ENCODE data around the gene HNRNPH1.

The HNRNPH1 gene

DNA sequence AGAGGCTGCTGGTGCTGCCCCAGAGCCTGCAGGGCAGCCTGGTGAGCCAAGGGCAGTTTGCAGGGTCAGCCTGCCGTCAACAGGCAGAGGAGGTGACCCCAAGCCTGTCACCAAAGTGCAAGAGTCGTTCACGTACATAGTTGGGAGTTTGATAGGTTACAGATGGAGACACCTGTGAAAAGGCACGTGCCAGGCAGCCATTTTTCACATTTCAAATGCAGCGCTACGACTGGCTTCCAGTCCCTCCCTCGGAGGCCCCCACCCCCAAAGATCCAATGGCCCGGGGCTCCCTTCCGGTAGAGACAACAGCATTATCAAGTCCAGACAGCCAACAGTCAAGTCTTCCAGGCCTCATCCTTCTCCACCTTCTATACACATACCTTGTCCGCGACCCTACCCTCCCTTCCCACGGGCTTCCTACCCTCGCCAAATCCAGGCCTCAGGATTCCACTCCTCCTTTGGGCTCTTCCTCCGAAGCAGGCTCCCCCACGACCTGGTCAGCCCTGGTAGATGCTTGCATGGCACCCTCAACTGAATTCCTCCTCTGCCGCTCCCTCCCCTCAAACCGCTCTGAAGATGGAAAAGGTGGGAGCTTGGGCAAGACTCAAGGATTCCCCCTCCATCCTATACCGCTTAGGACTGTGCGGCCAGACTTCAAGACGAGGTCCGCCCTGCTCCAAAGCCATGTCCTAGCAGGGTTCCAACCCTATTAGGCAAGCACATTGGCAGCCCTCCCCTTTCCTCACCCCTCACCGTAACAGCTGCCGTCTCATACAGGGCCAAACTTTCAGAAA, 13.2 kb downstream of the HNRNPH1 start:
- Histone ChIP-seq H3K4me1 (ENCODE audit: control insufficient read depth, insufficient read depth, low read length) (peaks cover 48% of the 10 kb centered on the region), H3K27me3 (replicated peaks; ENCODE audit: control insufficient read depth, insufficient read depth, low read length) (no peaks in the 10 kb centered on the region), H3K4me3 (ENCODE audit: low read length) (no peak overlapping the region), H3K9me3 (ENCODE audit: control insufficient read depth, low read length) (no peaks in the 10 kb centered on the region), H3K36me3 (ENCODE audit: control insufficient read depth, insufficient read depth, low read length, severe bottlenecking) (peaks cover 82% of the 10 kb centered on the region), H3K9ac (ENCODE audit: low read length) (no peak overlapping the region)
- DNase-seq (ENCODE audit: low read depth): no peak

GRCh38 chr5:179609834-179610108, 13.7 kb downstream of the HNRNPH1 start:
- Histone ChIP-seq H3K9me3 (ENCODE audit: control insufficient read depth, low read length) (no peaks in the 10 kb centered on the region), H3K4me3 (ENCODE audit: low read length) (no peak overlapping the region), H3K27me3 (replicated peaks; ENCODE audit: control insufficient read depth, insufficient read depth, low read length) (no peaks in the 10 kb centered on the region), H3K36me3 (ENCODE audit: control insufficient read depth, insufficient read depth, low read length, severe bottlenecking) (peaks cover 77% of the 10 kb centered on the region), H3K4me1 (ENCODE audit: control insufficient read depth, insufficient read depth, low read length) (peaks cover 50% of the 10 kb centered on the region), H3K9ac (ENCODE audit: low read length) (no peak overlapping the region)
- DNase-seq (ENCODE audit: low read depth): no peak

- peaks cover 40% of the 10 kb centered on the region for H3K4me1 ChIP-seq (ENCODE audit: control insufficient read depth, insufficient read depth, low read length)
- no peak overlapping the region for H3K4me3 ChIP-seq (ENCODE audit: low read length)
- no peaks in the 10 kb centered on the region for H3K9me3 ChIP-seq (ENCODE audit: control insufficient read depth, low read length)
- DNase-seq (ENCODE audit: low read depth): no peak
- H3K36me3 ChIP-seq (ENCODE audit: control insufficient read depth, insufficient read depth, low read length, severe bottlenecking): peaks cover 60% of the 10 kb centered on the region
- no peaks in the 10 kb centered on the region for H3K27me3 ChIP-seq (replicated peaks; ENCODE audit: control insufficient read depth, insufficient read depth, low read length)
- no peak overlapping the region for H3K9ac ChIP-seq (ENCODE audit: low read length)
Measured at GRCh38 chr5:179608131-179608581, 15.3 kb downstream of the HNRNPH1 start.

DNA sequence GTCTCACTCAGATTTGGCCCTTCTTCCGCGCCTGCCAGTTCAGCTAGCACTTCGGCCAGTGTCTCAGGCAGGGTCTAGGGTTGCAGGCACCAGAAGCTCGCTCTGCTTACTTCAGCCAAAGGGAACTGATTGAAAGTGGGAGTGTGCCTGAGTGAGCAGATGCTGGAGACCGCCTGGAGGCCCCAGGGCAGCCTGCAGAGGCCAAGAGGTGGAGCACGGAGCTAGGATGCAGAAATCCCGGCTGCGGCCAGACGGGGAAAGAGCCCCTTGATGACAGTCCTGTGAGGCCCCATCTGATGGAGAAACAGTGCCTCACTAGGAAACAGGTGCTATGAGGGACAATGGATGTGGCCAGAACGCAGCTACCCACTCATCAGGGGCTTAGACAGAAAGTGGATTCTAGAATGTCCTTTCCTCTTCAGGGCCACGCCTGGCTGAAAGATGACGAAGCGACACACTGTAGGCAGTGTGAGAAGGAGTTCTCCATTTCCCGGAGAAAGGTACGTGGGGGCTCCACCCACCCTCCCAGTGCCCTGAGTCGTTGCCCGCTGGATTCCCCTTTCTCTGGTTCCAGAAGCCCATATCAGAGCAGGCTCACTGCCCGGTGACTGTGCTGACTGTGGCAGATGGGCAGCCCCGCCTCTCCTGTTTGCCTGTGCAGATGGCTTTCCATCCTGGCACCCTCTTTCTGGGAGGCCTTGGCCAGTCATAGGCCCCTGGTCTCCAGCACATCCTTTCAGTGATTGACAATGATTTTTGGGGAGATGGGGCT, 16.1 kb downstream of the HNRNPH1 start:
- no peaks in the 10 kb centered on the region for H3K27me3 ChIP-seq (replicated peaks; ENCODE audit: control insufficient read depth, insufficient read depth, low read length)
- no peak overlapping the region for H3K9ac ChIP-seq (ENCODE audit: low read length)
- peaks cover 58% of the 10 kb centered on the region for H3K36me3 ChIP-seq (ENCODE audit: control insufficient read depth, insufficient read depth, low read length, severe bottlenecking)
- peaks cover 36% of the 10 kb centered on the region for H3K4me1 ChIP-seq (ENCODE audit: control insufficient read depth, insufficient read depth, low read length)
- H3K4me3 ChIP-seq (ENCODE audit: low read length): no peak overlapping the region
- no peak for DNase-seq (ENCODE audit: low read depth)
- H3K9me3 ChIP-seq (ENCODE audit: control insufficient read depth, low read length): no peaks in the 10 kb centered on the region

GRCh38 chr5:179606910-179607159, 16.6 kb downstream of the HNRNPH1 start:
- Histone ChIP-seq H3K4me3 (ENCODE audit: low read length) (no peak overlapping the region), H3K4me1 (ENCODE audit: control insufficient read depth, insufficient read depth, low read length) (peaks cover 34% of the 10 kb centered on the region), H3K9ac (ENCODE audit: low read length) (no peak overlapping the region), H3K27me3 (replicated peaks; ENCODE audit: control insufficient read depth, insufficient read depth, low read length) (no peaks in the 10 kb centered on the region), H3K36me3 (ENCODE audit: control insufficient read depth, insufficient read depth, low read length, severe bottlenecking) (peaks cover 60% of the 10 kb centered on the region), H3K9me3 (ENCODE audit: control insufficient read depth, low read length) (no peaks in the 10 kb centered on the region)
- no peak for DNase-seq (ENCODE audit: low read depth)

DNA sequence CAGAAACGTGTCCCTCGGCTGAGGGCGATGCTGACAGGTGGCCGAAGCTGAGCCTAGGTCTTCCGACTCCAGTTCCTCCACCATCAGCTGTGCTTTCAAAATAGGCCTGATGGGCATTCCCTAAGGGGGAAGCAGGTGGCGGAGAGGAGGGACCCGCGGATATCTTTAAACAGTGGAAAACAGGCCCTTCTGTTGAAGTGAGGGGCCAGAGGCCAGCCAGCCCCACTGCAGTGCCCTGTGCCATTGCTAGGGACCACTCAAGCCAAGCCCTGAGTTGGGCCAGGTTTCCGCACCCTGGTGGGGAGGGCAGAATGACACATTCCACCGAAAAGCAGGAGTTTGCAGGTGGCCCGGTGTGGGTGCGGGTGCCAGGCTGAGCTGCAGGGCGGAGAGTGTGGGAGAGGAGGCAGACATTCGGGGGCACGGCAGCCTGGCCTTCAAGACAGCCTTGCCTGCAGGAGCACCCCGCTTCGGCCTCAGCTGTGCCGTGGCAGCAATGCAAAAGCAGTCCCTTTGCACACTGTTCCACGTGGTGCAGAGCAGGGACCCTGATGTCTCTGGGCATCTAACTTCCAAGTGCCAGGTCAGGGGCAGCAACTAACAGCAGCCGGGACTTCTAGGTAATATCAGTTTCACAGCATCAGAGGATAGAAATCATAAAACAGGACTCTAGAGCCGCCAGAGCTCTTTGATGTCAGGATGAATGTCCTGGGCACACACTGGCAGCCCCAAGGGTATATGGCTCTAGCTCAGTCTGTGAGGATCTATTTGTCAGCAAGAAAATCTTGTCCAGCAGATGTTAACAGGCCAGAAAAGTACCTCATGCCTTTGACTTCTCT, 17.2 kb downstream of the HNRNPH1 start:
- no peak overlapping the region for H3K4me3 ChIP-seq (ENCODE audit: low read length)
- H3K4me1 ChIP-seq (ENCODE audit: control insufficient read depth, insufficient read depth, low read length): peaks cover 28% of the 10 kb centered on the region
- no peaks in the 10 kb centered on the region for H3K27me3 ChIP-seq (replicated peaks; ENCODE audit: control insufficient read depth, insufficient read depth, low read length)
- H3K9me3 ChIP-seq (ENCODE audit: control insufficient read depth, low read length): no peaks in the 10 kb centered on the region
- peak overlapping the region; percentile 28 for H3K9ac ChIP-seq (ENCODE audit: low read length)
- DNase-seq (ENCODE audit: low read depth): no peak
- H3K36me3 ChIP-seq (ENCODE audit: control insufficient read depth, insufficient read depth, low read length, severe bottlenecking): peaks cover 56% of the 10 kb centered on the region

DNA sequence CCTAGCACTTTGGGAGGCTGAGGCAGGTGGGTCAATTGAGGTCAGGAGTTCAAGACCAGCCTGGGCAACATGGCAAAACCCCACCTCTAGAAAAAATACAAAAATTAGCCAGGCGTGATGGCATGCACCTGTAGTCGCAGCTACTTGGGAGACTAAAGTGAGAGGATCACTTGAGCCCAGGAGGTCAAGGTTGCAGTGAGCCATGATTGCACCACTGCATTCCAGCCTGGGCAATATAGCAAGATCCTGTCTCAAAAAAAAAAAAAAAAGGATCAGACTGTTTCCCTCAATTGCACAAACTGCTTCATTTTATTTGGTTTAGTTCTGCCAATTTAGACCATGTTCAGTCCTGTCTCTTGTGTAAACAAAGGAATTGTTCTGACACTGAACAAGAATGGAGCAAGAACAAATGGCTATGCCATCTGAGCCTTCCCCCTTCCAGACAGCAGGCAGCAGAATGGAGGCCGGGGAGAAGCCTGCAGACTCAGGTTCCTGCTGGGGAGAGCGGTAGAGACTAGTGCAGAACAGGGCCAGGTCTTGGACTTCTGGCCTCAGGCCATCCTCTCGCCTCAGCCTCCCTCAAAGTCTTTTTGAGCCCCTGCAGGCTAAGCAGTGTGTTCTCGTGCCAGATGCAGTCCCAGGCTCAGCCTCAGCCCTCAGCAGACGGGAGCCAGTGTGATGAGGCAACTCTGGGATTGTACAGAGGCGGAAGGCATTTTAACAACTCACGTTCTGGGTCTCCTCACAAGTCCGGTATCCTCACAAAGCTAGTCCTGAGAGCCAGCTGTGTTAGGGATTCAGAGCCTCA, 18.2 kb downstream of the HNRNPH1 start:
- Histone ChIP-seq H3K4me1 (ENCODE audit: control insufficient read depth, insufficient read depth, low read length) (peaks cover 20% of the 10 kb centered on the region), H3K27me3 (replicated peaks; ENCODE audit: control insufficient read depth, insufficient read depth, low read length) (no peaks in the 10 kb centered on the region), H3K4me3 (ENCODE audit: low read length) (no peak overlapping the region), H3K9ac (ENCODE audit: low read length) (peak overlapping the region; percentile 28), H3K36me3 (ENCODE audit: control insufficient read depth, insufficient read depth, low read length, severe bottlenecking) (peaks cover 50% of the 10 kb centered on the region), H3K9me3 (ENCODE audit: control insufficient read depth, low read length) (no peaks in the 10 kb centered on the region)
- DNase-seq (ENCODE audit: low read depth): peak; percentile 71

DNA sequence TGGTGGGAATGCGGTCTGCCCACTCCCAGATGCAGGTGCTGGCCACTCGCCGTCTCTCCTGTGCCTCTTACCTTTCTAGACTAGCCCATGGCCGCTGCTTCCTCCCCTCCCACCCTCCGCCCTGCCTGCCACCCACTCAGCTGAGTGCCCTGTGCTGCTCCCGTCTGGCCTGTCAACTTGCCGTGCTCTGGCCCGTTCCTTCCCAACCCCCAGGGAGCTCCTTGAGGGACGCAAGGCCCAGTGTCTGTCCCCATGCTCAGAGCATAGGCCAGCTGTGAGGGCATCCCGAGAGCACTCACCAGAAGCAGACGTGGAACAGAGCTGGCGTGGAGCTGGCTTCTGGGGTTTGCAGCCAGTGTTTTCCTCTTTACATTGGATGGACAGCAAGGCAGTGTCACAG, 20.2 kb downstream of the HNRNPH1 start:
- Histone ChIP-seq H3K4me3 (ENCODE audit: low read length) (no peak overlapping the region), H3K9ac (ENCODE audit: low read length) (no peak overlapping the region), H3K27me3 (replicated peaks; ENCODE audit: control insufficient read depth, insufficient read depth, low read length) (no peaks in the 10 kb centered on the region), H3K9me3 (ENCODE audit: control insufficient read depth, low read length) (no peaks in the 10 kb centered on the region), H3K4me1 (ENCODE audit: control insufficient read depth, insufficient read depth, low read length) (peaks cover 15% of the 10 kb centered on the region), H3K36me3 (ENCODE audit: control insufficient read depth, insufficient read depth, low read length, severe bottlenecking) (peaks cover 55% of the 10 kb centered on the region)
- no peak for DNase-seq (ENCODE audit: low read depth)

DNA sequence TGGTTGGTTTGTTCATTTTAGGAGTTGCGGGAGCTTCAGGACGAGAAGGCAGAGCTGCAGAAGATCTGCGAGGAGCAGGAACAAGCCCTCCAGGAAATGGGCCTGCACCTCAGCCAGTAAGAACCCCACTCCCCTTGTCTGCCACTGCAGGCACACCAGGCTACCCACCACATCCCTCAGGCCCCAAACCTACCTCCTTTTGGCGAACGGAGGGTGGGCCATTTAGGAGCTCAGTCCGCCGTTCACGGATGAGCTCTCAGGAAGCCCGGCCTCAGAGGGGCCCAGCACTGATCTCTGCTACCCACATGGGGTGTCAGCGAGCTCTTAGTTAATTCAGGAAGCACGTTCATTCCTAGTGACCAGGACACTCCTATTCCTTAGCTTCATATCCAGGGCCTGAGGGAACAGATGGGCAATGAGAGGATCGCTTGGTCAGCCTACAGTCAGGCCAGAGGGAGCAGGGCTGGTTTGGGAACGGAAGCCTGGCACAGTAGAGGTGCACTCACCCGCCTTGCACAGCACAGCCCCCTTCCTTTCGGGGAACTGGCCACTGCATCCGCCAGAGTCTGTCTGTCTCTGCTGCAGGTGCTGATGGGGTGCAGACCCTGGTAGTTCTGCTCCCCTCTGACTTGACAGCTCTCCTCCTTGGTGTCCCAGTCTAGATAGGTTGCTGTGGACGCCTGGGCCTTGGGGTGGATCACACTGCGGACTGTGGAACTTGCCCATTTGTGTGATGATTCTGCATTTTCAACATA, 21.4 kb downstream of the HNRNPH1 start:
- Histone ChIP-seq H3K9ac (ENCODE audit: low read length) (no peak overlapping the region), H3K36me3 (ENCODE audit: control insufficient read depth, insufficient read depth, low read length, severe bottlenecking) (peaks cover 51% of the 10 kb centered on the region), H3K9me3 (ENCODE audit: control insufficient read depth, low read length) (no peaks in the 10 kb centered on the region), H3K4me3 (ENCODE audit: low read length) (no peak overlapping the region), H3K27me3 (replicated peaks; ENCODE audit: control insufficient read depth, insufficient read depth, low read length) (no peaks in the 10 kb centered on the region), H3K4me1 (ENCODE audit: control insufficient read depth, insufficient read depth, low read length) (peaks cover 15% of the 10 kb centered on the region)
- no peak for DNase-seq (ENCODE audit: low read depth)

DNA sequence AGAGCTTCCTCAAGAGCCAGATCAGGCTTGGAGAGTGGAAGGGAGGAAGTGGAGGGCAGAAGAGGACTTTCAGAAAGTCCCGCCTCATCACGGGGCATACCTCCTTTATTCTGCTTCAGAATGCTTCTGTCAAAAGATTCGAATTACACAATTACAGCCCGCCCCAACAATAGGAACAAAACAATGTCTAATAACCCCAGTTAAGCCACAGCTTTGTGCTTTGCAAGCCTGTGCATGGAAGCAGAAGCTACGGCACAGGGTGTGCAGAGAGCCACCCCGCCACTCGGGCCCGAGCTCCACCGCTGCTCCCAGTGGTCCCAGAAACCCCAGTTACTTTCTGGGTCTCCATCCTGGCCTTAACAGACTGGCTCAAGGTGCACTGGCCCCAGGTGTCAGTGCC, 23.5 kb downstream of the HNRNPH1 start:
- Histone ChIP-seq H3K4me1 (ENCODE audit: control insufficient read depth, insufficient read depth, low read length) (peaks cover under 1% of the 10 kb centered on the region), H3K4me3 (ENCODE audit: low read length) (no peak overlapping the region), H3K9ac (ENCODE audit: low read length) (no peak overlapping the region), H3K27me3 (replicated peaks; ENCODE audit: control insufficient read depth, insufficient read depth, low read length) (no peaks in the 10 kb centered on the region), H3K36me3 (ENCODE audit: control insufficient read depth, insufficient read depth, low read length, severe bottlenecking) (peaks cover 59% of the 10 kb centered on the region), H3K9me3 (ENCODE audit: control insufficient read depth, low read length) (no peaks in the 10 kb centered on the region)
- DNase-seq (ENCODE audit: low read depth): no peak

Measured in adipocyte (in vitro differentiated cells).